Fibroblast of skin of right biceps (primary cell): Measurements from ENCODE around the gene ARSG.

Source experiments
- DNase-seq: peaks from one replicate; pipeline ENCODE4 v3.0.0-alpha.2; 2013

Gene ARSG

DNA sequence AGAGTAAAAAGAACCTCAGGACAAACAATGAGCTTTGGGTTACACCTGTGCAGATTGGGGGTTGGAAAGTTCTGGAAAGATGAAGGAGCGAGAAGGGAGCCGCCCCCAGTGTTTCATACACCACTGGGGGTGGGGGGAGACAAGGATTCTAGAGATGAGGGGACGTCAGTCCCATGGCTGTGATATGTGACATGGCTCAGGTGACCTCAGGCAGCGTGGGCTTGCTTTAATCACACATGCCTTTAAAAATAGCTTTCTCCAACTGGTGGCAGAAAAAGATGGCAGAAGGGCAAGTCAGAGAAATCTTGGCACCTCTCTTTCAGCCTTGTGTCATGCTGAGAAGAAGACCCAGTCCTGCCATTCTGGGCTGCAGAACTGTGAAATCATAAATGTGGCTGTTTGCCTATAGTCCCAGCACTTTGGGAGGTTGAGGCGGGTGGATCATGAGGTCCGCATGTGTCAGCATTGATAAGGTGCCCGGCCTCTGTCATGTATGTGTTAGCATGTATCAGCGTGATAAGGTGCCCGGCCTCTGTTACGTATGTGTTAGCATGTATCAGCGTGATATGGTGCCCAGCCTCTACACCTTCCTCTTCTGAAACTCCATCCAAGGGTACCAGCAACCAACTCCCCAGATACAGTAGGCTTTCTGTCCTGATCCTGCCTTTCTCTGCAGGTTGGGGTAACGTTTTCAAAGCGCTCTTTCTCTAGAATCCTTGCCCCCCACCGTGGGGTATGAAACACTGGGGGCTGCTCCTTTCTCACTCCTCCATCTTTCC, 141.0 kb downstream of the ARSG start:
- no peak for DNase-seq

- DNase-seq, result no peak
Measured at GRCh38 chr17:68433211-68433610, 141.9 kb downstream of the ARSG start.

DNA sequence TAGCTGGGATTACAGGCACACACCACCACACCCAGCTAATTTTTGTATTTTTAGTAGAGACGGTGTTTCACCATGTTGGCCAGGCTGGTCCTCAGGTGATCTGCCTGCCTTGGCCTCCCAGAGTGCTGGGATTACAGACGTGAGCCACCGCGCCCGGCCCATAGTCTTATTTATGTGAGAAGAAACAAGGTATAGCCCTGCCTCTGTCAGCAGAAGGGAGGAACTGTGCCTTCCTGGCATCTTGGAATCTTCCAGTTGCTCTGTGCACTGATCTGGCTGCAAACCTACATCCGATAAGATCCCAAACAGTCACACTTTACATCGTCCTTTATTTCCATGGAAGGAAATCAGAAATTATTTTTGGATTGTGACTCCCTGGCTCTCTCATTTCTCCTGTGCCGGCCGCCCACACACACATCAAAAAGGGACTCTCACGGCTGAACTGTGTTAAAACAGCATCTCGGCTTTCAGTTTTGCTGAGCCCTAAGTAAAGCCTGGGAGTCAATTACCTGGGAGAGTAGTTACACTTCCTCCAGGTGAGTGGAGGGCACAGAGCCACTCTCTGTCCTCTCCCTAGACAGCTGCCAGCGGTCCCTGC, 142.7 kb downstream of the ARSG start:
- DNase-seq, result no peak

GRCh38 chr17:68435361-68435760, 144.1 kb downstream of the ARSG start:
- DNase-seq, result no peak

GRCh38 chr17:68435876-68436842, 144.9 kb downstream of the ARSG start:
- DNase-seq, result peak; percentile 63

DNA sequence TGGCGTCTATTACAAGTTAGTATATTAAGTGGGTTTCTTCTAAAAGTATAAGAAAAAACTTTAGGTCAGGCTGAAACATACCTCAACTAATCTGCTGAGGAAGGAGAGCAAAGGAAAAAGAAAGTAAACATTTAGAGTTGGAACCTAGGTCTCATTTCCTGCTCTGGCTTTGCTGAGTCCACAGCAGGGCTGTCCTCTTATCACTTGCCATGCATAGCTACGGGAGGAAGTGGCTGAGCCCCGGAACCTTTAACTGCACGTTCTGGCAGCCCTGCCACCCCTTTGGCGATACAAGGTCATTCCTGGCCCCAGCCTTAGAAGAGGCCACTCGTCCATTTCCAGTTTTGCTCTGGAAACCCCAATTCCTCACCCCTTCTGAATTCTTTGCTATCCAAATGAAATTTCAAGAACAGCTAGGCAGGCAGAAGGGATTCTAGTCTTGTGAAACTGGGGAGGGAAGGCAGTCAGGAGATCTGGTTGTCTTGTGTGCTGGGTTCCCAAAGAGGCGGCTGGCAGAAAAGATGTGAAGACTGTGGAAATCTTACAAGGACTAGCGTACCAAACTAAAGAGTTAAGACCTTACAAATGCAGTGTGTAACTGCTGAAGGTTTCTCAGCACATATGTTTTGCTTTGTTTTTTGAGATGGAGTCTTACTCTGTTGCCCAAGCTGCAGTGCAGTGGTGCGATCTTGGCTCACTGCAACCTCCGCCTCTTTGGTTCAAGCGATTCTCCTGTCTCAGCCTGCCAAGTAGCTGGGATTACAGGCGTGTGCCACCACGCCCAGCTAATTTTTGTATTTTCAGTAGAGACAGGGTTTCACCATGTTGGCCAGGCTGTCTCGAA, 146.9 kb downstream of the ARSG start:
- DNase-seq, result no peak

- no peak for DNase-seq
Measured at GRCh38 chr17:68439656-68440290, 148.5 kb downstream of the ARSG start.

DNA sequence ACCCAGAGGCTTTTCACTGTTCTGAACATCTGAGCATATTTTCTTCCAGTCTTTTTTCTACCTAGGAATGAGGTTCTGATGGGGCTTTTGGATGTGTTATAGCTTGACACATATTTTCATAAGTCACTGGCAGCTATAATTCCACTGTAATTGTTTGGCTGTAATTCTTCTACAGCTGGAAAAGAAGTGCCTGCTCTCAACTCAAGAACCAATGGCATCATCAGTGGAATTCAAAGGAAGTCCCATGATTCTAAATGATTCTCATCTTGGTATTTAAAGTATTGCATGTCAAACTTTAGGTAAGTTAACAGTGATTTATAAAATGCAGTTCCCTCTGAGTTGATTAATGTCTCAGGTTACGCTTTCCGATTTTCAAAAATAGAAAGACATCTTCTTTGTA, 149.2 kb downstream of the ARSG start:
- DNase-seq, result no peak

GRCh38 chr17:68441070-68441770, 149.9 kb downstream of the ARSG start:
- no peak for DNase-seq

DNA sequence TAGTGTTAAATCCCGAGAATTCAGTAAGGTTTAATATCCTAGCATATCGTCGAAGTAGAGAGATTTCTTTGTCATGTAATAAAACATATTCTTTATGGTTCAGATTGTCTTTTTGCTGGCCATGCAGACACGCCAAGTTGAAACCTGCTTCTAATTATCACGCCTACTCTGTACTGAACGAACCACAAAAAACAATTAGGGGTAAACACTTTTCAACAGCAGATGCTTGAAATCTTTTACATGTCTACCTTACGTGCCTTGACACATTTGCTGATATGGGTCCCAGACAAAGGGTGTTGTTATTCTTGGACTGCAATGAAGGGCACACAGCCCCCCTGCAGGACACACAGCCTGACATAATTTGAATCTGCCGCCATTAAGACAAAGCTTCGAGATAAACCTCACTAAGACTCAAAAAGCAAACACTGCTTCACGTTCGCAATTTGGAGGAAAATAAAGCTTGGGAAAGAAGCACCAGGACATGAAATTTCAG, 152.7 kb downstream of the ARSG start:
- DNase-seq, result peak; percentile 50

DNA sequence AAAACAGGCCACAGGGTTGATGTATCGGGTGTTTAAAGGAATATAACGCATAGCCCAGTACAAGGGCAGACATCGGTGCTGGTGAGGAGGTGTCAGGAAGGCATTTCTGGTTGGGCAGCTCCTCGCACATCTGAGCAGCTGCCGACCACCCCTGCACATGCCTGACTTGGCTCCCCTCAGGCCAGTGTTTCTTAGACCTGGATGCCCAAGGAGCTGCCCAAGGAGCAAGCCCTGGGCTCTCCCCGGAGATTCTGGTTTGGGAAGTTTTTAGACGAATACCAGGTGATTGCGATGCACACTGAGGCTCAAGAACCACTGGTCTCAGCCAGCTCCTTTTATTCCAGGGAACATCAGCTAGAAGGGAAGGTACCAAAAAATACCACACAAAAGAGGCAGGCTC, 154.4 kb downstream of the ARSG start:
- no peak for DNase-seq

DNA sequence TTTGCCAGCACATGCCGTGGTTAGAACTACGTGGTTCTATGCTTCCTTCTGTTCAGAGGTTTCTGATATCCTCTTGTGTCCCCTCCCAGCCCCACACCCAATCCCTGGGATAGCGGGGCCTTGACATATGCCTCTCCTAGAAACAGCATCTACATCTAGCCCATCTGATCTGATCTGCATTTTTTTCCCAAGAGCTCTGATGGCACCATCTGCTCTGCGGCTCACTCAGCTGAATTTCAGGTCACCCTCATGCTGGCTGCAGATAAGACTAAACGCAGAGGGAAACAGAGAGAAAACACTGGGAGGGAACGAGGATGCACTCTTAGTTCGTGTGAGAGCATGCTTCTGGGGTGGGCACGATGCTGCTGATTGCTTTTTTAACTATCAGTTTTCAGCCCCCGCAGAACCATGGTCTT, 155.3 kb downstream of the ARSG start:
- no peak for DNase-seq

- no peak for DNase-seq
Measured at GRCh38 chr17:68449021-68449739, 157.9 kb downstream of the ARSG start.

GRCh38 chr17:68450391-68450790, 159.1 kb downstream of the ARSG start:
- no peak for DNase-seq

GRCh38 chr17:68450801-68451200, 159.5 kb downstream of the ARSG start:
- DNase-seq, result no peak

GRCh38 chr17:68451670-68452354, 160.5 kb downstream of the ARSG start:
- no peak for DNase-seq

DNA sequence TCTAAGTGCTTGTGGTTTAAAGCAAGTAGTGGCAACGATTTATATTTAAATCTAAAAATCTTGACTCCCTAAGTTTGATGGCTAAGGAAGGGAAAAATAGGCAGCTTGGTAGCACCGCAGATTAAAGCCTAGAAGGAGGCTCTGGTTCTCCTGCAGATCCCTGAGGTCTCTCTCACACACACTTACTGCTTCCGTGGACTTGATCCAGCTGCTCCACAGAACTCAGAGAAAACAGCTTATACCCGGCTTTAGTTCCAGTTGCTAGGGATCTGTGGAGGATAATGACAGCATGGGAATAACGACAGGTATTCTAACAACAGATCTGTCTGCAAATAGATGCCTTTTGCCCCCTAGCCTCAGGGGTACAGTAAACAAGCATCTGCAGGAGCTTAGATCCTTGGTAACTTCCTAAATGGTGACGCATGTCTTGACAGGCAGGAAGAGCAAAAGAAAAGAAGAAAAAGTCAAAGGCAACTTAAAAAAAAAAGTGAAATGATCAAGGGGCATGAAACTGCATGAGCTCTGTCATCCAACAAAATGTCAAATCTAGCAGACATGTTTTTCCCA, 161.5 kb downstream of the ARSG start:
- DNase-seq, result no peak

GRCh38 chr17:68453991-68454665, 162.8 kb downstream of the ARSG start:
- DNase-seq, result no peak

DNA sequence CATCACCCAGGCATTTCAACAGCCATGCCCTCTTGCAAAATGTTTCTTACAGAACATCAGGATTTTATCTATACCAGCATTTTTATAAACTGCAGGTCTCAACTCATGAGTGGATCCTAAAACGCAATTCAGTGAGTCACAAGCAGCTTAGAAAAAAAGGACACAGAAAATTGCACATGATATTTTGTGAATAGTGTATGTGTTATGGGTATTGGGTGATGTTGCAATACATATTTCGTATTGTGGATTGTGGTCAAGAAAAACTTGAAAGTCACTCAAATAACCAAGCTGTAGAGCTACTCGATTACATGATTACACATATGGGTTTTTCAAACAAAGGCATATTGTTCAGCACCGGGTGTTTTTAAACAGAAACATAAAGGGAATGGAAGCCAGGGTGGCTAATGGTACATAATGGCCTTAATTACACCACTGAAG, 164.6 kb downstream of the ARSG start:
- DNase-seq, result peak; percentile 73
